Neural cell (in vitro differentiated cells): ENCODE data around the gene TAGLN3.

Experiments used
- CTCF ChIP-seq: fragments of 450-650 bp; IDR thresholded peaks from 2 replicates; pipeline ENCODE4 v1.5.1; 2014; ENCODE audit warnings: antibody characterized with exemption, mild to moderate bottlenecking, moderate library complexity; ENCODE audit not compliant: poor library complexity, severe bottlenecking
- EP300 ChIP-seq: fragments of 450-650 bp; conservative IDR thresholded peaks from 2 replicates; pipeline ENCODE4 v1.6.1; 2014; ENCODE audit warnings: antibody characterized with exemption, mild to moderate bottlenecking, moderate library complexity; ENCODE audit not compliant: poor library complexity, severe bottlenecking
- EZH2 ChIP-seq: fragments of 200-600, 300-800 bp; shearing (Covaris generic), sonication (generic); IDR thresholded peaks from 2 replicates; pipeline ENCODE4 v1.6.1; 2014; ENCODE audit warnings: antibody characterized with exemption, low read length, borderline replicate concordance, mild to moderate bottlenecking; ENCODE audit not compliant: insufficient read depth, poor library complexity, severe bottlenecking
- POLR2AphosphoS5 ChIP-seq: IDR thresholded peaks from 2 replicates; pipeline ENCODE4 v1.6.1; 2012
- REST ChIP-seq: IDR thresholded peaks from 2 replicates; pipeline ENCODE4 v1.6.1; 2012; ENCODE audit warnings: borderline replicate concordance

GRCh38 chr3:111971533-111972130 is 27.1 kb upstream of the TAGLN3 start:
- TF ChIP-seq CTCF (no peak), REST (peak; percentile 50), EP300 (no peak), POLR2AphosphoS5 (peak; percentile 77), EZH2 (no peak)
